ENCODE measurements around the gene LYSMD2. TPM values are rescaled to one million over a fixed set of nuclear protein-coding genes. Genes with fewer than 3 reads are reported as not detected.
A peak's percentile ranks its signal among the peaks of the same experiment; 100 is the strongest.

The LYSMD2 gene
- total RNA-seq, 1 donor = 3.1 TPM

- DNase-seq (ENCODE audit: low read depth) = no peak
- no peak overlapping the region for H3K4me3 ChIP-seq (ENCODE audit: low read depth, low read length)
- TF ChIP-seq CTCF (IDR thresholded peaks at IDR 0.05; ENCODE audit: insufficient read depth, low read length) = no peak
These were observed 17.1 kb downstream of the LYSMD2 start for GRCh38 chr15:51720201-51720995.

- TF ChIP-seq CTCF (IDR thresholded peaks at IDR 0.05; ENCODE audit: insufficient read depth, low read length) = no peak
- no peak for DNase-seq (ENCODE audit: low read depth)
- no peak overlapping the region for H3K4me3 ChIP-seq (ENCODE audit: low read depth, low read length)
These were observed 18.7 kb downstream of the LYSMD2 start for GRCh38 chr15:51718746-51719145.

GRCh38 chr15:51718219-51718618 is 19.2 kb downstream of the LYSMD2 start:
- no peak overlapping the region for H3K4me3 ChIP-seq (ENCODE audit: low read depth, low read length)
- no peak for TF ChIP-seq CTCF (IDR thresholded peaks at IDR 0.05; ENCODE audit: insufficient read depth, low read length)
- no peak for DNase-seq (ENCODE audit: low read depth)

- no peak overlapping the region for H3K4me3 ChIP-seq (ENCODE audit: low read depth, low read length)
- TF ChIP-seq CTCF (IDR thresholded peaks at IDR 0.05; ENCODE audit: insufficient read depth, low read length) = no peak
- DNase-seq (ENCODE audit: low read depth) = no peak
These were observed 22.5 kb downstream of the LYSMD2 start for GRCh38 chr15:51714911-51715310.

- no peak overlapping the region for H3K4me3 ChIP-seq (ENCODE audit: low read depth, low read length)
- TF ChIP-seq CTCF (IDR thresholded peaks at IDR 0.05; ENCODE audit: insufficient read depth, low read length) = no peak
- no peak for DNase-seq (ENCODE audit: low read depth)
These were observed 23.3 kb downstream of the LYSMD2 start for GRCh38 chr15:51714162-51714561.

GRCh38 chr15:51709031-51709430 is 28.4 kb downstream of the LYSMD2 start:
- no peak for TF ChIP-seq CTCF (IDR thresholded peaks at IDR 0.05; ENCODE audit: insufficient read depth, low read length)
- no peak overlapping the region for H3K4me3 ChIP-seq (ENCODE audit: low read depth, low read length)
- no peak for DNase-seq (ENCODE audit: low read depth)

- TF ChIP-seq CTCF (IDR thresholded peaks at IDR 0.05; ENCODE audit: insufficient read depth, low read length) = no peak
- DNase-seq (ENCODE audit: low read depth) = peak; percentile 10
- H3K4me3 ChIP-seq (ENCODE audit: low read depth, low read length) = no peak overlapping the region
These were observed 29.4 kb downstream of the LYSMD2 start for GRCh38 chr15:51708013-51708412.

All from fibroblast of the aortic adventitia (primary cell).